DOHH2 (cell line): ENCODE results near the gene PRMT7.

Source experiments
- EZH2phosphoT487 ChIP-seq: fragments of 200-600 bp; sonication (generic); IDR thresholded peaks from 2 replicates; pipeline ENCODE4 v1.6.1; 2017; ENCODE audit warnings: borderline replicate concordance, mild to moderate bottlenecking, antibody characterized with exemption, low read length, moderate library complexity, mixed read lengths
- TF ChIP-seq, protein P1 (sequence below): fragments of 200-600 bp; sonication (generic); IDR thresholded peaks from one replicate; pipeline ENCODE4 v1.5.1; 2014; ENCODE audit warnings: antibody characterized with exemption, mild to moderate bottlenecking, low read depth, low read length; ENCODE audit not compliant: poor library complexity, severe bottlenecking

DNA sequence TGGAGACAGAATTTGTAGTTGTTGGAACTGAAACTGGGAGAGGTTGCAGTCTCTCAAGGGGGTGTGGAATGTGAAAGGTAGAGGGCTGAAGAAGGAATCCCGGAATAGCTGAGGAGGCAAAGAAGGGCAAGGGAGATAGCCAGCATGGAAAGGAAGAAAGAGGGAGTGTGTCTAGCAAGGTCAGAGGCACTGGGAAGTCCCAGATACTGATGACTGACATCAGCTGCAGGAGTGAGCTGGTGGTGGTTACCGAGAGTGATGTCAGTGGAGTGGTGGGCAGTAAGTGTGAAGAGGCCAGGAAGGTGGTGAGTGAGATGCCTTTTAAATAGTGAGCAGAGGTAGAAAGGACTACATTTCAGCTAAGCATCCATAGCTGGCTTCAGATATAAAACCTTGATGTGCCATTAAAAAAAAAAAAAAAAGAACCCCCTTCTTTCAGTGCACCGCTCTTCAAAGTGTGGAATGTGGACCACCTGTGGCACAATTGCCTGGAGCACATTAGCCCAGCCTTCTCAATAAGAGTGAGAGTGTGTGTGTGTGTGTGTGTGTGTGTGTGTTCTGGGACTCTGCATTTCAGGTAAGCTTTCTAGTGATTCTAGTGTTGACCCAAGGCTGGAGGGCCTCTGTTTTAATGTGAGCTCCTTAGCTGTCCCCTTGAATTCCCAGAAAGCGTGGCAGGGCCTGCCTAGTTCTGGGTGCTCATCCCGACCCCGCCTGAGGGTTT lies 8.5 kb downstream of the PRMT7 start:
- TF ChIP-seq, protein P1, sequence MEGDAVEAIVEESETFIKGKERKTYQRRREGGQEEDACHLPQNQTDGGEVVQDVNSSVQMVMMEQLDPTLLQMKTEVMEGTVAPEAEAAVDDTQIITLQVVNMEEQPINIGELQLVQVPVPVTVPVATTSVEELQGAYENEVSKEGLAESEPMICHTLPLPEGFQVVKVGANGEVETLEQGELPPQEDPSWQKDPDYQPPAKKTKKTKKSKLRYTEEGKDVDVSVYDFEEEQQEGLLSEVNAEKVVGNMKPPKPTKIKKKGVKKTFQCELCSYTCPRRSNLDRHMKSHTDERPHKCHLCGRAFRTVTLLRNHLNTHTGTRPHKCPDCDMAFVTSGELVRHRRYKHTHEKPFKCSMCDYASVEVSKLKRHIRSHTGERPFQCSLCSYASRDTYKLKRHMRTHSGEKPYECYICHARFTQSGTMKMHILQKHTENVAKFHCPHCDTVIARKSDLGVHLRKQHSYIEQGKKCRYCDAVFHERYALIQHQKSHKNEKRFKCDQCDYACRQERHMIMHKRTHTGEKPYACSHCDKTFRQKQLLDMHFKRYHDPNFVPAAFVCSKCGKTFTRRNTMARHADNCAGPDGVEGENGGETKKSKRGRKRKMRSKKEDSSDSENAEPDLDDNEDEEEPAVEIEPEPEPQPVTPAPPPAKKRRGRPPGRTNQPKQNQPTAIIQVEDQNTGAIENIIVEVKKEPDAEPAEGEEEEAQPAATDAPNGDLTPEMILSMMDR, result no peak
- no peak for TF ChIP-seq EZH2phosphoT487
